Measurements from ENCODE around the gene MERTK. TPM values are rescaled to one million over a fixed set of nuclear protein-coding genes. Genes with fewer than 3 reads are reported as not detected.

The MERTK gene
- total and polyA plus RNA-seq, 2 of the 8 experiments (the other 6 are each of a cell fraction or from before 2014, with no cell fraction given): 6.5 to 7.0 TPM

DNA sequence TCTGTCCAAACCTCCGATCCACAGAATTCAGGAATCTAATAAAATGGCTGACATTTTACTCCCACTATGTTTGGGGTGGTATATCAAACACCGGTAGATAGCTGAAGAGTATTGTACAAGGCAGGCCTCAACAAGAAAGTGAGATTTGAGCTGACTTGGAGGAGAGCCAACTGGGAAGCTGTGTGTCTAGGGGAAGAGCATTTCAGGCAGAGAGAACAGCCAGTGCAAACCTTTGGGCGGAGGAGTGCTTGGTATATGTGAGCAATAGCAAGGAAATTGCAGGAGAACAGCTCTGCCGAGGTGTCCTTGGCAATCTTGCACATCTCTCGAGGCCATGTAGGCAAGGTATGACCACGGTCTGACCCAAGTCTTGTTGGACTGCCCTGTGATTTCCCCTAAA, 1.8 kb upstream of the MERTK start:
- Histone ChIP-seq H3K18ac (ENCODE audit: extremely low read depth, low read length) (no peak overlapping the region), H3K14ac (ENCODE audit: insufficient read length) (no peak overlapping the region), H3K56ac (replicated peaks; ENCODE audit: insufficient read length, low read depth, low read length) (no peak overlapping the region), H2BK5ac (ENCODE audit: low read depth, low read length) (no peak overlapping the region), H3K79me2 (ENCODE audit: control insufficient read depth in 1 of 2, insufficient read depth in 2 of 2, low read length in 2 of 2) (no peaks in the 10 kb centered on the region; a peak in 1 of 4 replicates), H3K79me1 (ENCODE audit: low read depth, low read length) (no peaks in the 10 kb centered on the region), H3K4me2 (ENCODE audit: insufficient read depth in 1 of 2, low read depth in 2 of 2, low read length in 2 of 2) (no peak overlapping the region; a peak in 1 of 4 replicates), H3K27me3 (replicated peaks in 1 of 4; ENCODE audit: control insufficient read depth in 3 of 4, extremely low read depth in 1 of 4, insufficient read depth in 3 of 4, low read length in 3 of 4) (peaks cover 0 to 20% (median 11%) of the 10 kb centered on the region in 4 experiments; a peak in 5 of 7 replicates), H3K4me1 (replicated peaks in 1 of 4; ENCODE audit: control insufficient read depth in 3 of 4, insufficient read depth in 4 of 4, low read length in 3 of 4) (peaks cover 1 to 6% (median 2%) of the 10 kb centered on the region in 4 experiments; a peak in 4 of 7 replicates), H2BK120ac (replicated peaks; ENCODE audit: low read depth, low read length) (no peak overlapping the region), H2BK15ac (ENCODE audit: low read length) (no peak overlapping the region), H2BK12ac (ENCODE audit: low read depth, low read length) (no peak overlapping the region), H3K23ac (ENCODE audit: insufficient read length) (no peak overlapping the region), H4K8ac (ENCODE audit: extremely low read depth, insufficient read depth, low read length) (no peak overlapping the region), H3K9ac (replicated peaks in 1 of 4; ENCODE audit: extremely low read depth in 1 of 4, low read depth in 3 of 4, low read length in 3 of 4) (no peak overlapping the region), H3K4me3 (ENCODE audit: extremely low read depth in 1 of 4, insufficient read depth in 2 of 4, low read depth in 3 of 4, low read length in 4 of 4) (no peak overlapping the region), H4K20me1 (replicated peaks in 1 of 2; ENCODE audit: control insufficient read depth in 1 of 2, insufficient read depth in 2 of 2, low read length in 2 of 2) (peaks cover 2% of the 10 kb centered on the region in 2 experiments), H3K4ac (replicated peaks; ENCODE audit: insufficient read length, low read depth, low read length) (no peak overlapping the region), H2AK5ac (ENCODE audit: low read depth, low read length) (no peak overlapping the region), H4K91ac (replicated peaks; ENCODE audit: insufficient read length, low read length) (no peak overlapping the region), H3K23me2 (ENCODE audit: low read depth, low read length) (peaks cover 7% of the 10 kb centered on the region), H3K27ac (ENCODE audit: low read depth, low read length) (no peak overlapping the region), H4K5ac (ENCODE audit: insufficient read length, low read depth, low read length) (no peak overlapping the region), H3K9me3 (ENCODE audit: insufficient read depth in 2 of 2, low read depth in 1 of 2, low read length in 1 of 2) (no peaks in the 10 kb centered on the region), H2AFZ (ENCODE audit: low read length) (no peak overlapping the region), H2BK20ac (ENCODE audit: low read length) (no peak overlapping the region), H3K36me3 (ENCODE audit: control insufficient read depth in 2 of 4, insufficient read depth in 4 of 4, low read length in 3 of 4) (no peaks in the 10 kb centered on the region)
- WGBS, 2 experiments (ENCODE audit: extremely low coverage in 1 of 2, insufficient coverage in 1 of 2, insufficient read length in 1 of 2, insufficient replicate concordance in 2 of 2, low coverage in 1 of 2, low lambda C conversion rate in 2 of 2, missing lambda C conversion rate in 1 of 2): 83% methylated on average over 6 of the region's 6 CpGs; no CpG with 5 or more reads in 1 of the 2 experiments
- DNase-seq (ENCODE audit: low read depth in 1 of 2, low spot score in 2 of 2): no peak
- ChIA-PET CTCF (ENCODE audit: partially characterized antibody) (interaction anchor here (0.8 to 3.6 kb wide), 4 partner anchors 9 to 154 kb away, joined by 4 to 20 read pairs (median 6); no protein-coding TSS in a partner anchor), POLR2A (ENCODE audit: partially characterized antibody) (interaction anchor here (7.2 kb wide), 1 partner anchor 13 kb away, joined by 33 read pairs; the partner anchor contains the start of gene ANAPC1)
- FAIRE-seq: no peak
- TF ChIP-seq RFX5 (IDR thresholded peaks at IDR 0.05; ENCODE audit: borderline replicate concordance, low read depth, low read length) (no peak), SIN3A (conservative IDR thresholded peaks at IDR 0.05 in 1 of 2, IDR thresholded peaks at IDR 0.05 in 1 of 2; ENCODE audit: low read depth in 1 of 2, low read length in 2 of 2) (no peak), RNF2 (IDR thresholded peaks at IDR 0.05; ENCODE audit: borderline replicate concordance, low read depth, low read length, missing control alignments, poor library complexity, severe bottlenecking) (no peak)

All from H1 (cell line).